ENCODE measurements around the gene RBBP5. TPM values are rescaled to one million over a fixed set of nuclear protein-coding genes. Genes with fewer than 3 reads are reported as not detected.

Gene RBBP5
- total RNA-seq, 1 experiment from 2014 or later: 17.3 TPM

DNA sequence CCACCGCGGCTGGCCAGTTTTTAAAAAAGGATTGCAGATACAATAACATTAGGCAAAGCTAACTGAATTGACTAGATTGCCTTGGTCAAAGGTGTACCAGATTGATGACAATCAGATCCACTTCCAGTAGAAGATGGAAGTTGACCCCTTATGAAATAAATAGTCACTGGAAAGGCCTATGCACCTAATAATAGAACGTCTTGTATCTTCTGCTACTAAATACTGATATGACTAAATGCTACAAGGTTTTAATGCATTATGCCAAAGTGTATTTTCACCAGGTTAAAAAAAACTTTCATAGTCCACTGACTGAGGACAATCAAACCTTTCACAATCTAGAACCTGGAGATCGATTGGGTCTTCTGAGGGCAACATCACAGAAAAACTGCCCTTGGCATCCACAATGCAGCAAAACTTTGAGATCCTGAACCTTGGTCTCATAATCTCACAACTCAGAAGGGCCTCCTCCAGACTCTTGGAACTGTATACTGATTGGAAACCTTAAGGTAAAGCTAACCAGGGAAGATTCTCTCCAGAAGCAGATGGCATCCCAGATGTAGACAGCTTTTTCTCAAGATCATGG, 7.8 kb upstream of the RBBP5 start:
- Histone ChIP-seq H3K14ac (ENCODE audit: insufficient read depth, low read length) (no peak overlapping the region), H3K27ac (ENCODE audit: insufficient read length, low read depth, low read length) (no peak overlapping the region), H3K79me1 (ENCODE audit: insufficient read depth, low read depth, low read length, poor library complexity, severe bottlenecking) (no peaks in the 10 kb centered on the region), H4K5ac (ENCODE audit: insufficient read length, low read depth, low read length) (no peak overlapping the region), H2BK5ac (ENCODE audit: insufficient read length, low read length) (no peak overlapping the region), H4K91ac (ENCODE audit: insufficient read length, low read depth, low read length) (no peak overlapping the region), H3K23me2 (ENCODE audit: insufficient read length, low read depth, low read length, poor library complexity, severe bottlenecking) (no peaks in the 10 kb centered on the region), H3K4me1 (ENCODE audit: insufficient read depth, low read length) (no peaks in the 10 kb centered on the region), H2AK5ac (ENCODE audit: insufficient read length, low read length) (no peak overlapping the region), H3T11ph (ENCODE audit: low read length) (no peak overlapping the region), H3K9ac (ENCODE audit: extremely low read depth, insufficient read length, low read length) (no peak overlapping the region), H2AFZ (ENCODE audit: low read length) (no peak overlapping the region), H2BK15ac (ENCODE audit: low read depth, low read length) (no peak overlapping the region), H2BK12ac (ENCODE audit: insufficient read length, low read depth, low read length) (no peak overlapping the region), H3K18ac (ENCODE audit: insufficient read length, low read depth, low read length) (no peak overlapping the region), H3K4ac (ENCODE audit: low read depth, low read length) (no peak overlapping the region), H3K4me2 (ENCODE audit: insufficient read depth, insufficient read length, low read length) (no peak overlapping the region), H3K23ac (ENCODE audit: insufficient read length, low read depth, low read length) (no peak overlapping the region), H3K9me3 (ENCODE audit: control insufficient read depth, low read depth, low read length) (no peaks in the 10 kb centered on the region), H3K79me2 (ENCODE audit: insufficient read depth, low read length) (no peaks in the 10 kb centered on the region), H2BK120ac (ENCODE audit: low read depth, low read length, poor library complexity, severe bottlenecking) (no peak overlapping the region), H3K27me3 (ENCODE audit: insufficient read depth, low read length) (no peaks in the 10 kb centered on the region), H3K56ac (ENCODE audit: insufficient read length, low read depth, low read length) (no peak overlapping the region), H4K20me1 (ENCODE audit: control insufficient read depth, insufficient read depth, insufficient read length) (no peaks in the 10 kb centered on the region), H2BK20ac (ENCODE audit: low read depth, low read length, poor library complexity, severe bottlenecking) (no peak overlapping the region), H4K8ac (replicated peaks; ENCODE audit: insufficient read length, low read depth, low read length) (no peak overlapping the region)
- Mint-ChIP-seq H3K4me1 (no peaks in the 10 kb centered on the region), H3K27ac (no peak overlapping the region), H3K27me3 (ENCODE audit: low read depth) (no peaks in the 10 kb centered on the region), H3K4me3 (no peak overlapping the region), H3K36me3 (ENCODE audit: insufficient read depth in 1 of 3, low read depth in 3 of 3) (no peaks in the 10 kb centered on the region), H3K9me3 (no peaks in the 10 kb centered on the region)
- TF ChIP-seq, protein P1, sequence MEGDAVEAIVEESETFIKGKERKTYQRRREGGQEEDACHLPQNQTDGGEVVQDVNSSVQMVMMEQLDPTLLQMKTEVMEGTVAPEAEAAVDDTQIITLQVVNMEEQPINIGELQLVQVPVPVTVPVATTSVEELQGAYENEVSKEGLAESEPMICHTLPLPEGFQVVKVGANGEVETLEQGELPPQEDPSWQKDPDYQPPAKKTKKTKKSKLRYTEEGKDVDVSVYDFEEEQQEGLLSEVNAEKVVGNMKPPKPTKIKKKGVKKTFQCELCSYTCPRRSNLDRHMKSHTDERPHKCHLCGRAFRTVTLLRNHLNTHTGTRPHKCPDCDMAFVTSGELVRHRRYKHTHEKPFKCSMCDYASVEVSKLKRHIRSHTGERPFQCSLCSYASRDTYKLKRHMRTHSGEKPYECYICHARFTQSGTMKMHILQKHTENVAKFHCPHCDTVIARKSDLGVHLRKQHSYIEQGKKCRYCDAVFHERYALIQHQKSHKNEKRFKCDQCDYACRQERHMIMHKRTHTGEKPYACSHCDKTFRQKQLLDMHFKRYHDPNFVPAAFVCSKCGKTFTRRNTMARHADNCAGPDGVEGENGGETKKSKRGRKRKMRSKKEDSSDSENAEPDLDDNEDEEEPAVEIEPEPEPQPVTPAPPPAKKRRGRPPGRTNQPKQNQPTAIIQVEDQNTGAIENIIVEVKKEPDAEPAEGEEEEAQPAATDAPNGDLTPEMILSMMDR (conservative IDR thresholded peaks at IDR 0.05): no peak
- no peak for DNase-seq
- WGBS (ENCODE audit: extremely low coverage, insufficient read length, low lambda C conversion rate): no CpG with 5 or more reads among the region's 4 CpGs
